HEK293 (cell line): ENCODE results near the gene CDH12.

Experiments
- CTCF ChIA-PET: fragments of 350-600 bp; formaldehyde crosslinking; extraction: SDS; loops from one replicate; lab custom pipeline; 2021; ENCODE audit warnings: antibody characterized with exemption; lab: Yijun Ruan, JAX
- POLR2A ChIA-PET: fragments of 300-600 bp; formaldehyde crosslinking; extraction: SDS; loops from one replicate; lab custom pipeline; 2020; ENCODE audit warnings: antibody characterized with exemption, inconsistent platforms; lab: Yijun Ruan, JAX
- H3K27ac ChIP-seq: fragments of 200-500 bp; sonication (Bioruptor generic); 2 replicates; pipeline ENCODE4 v1.5.1; 2014; ENCODE audit warnings: low read depth, low read length, control low read depth, inconsistent platforms; ENCODE audit errors: extremely low read depth
- H3K36me3 ChIP-seq, 2 experiments: fragments of 200-500 bp in 1 of 2; sonication (Bioruptor generic) in 1 of 2; 1 replicate in 1 of 2; 2 replicates in 1 of 2; pipeline ENCODE4 v1.5.1; 2014 to 2017; ENCODE audit warnings: inconsistent platforms in 2 of 2, low read length in 2 of 2; ENCODE audit not compliant: control insufficient read depth in 2 of 2, insufficient read depth in 1 of 2
- H3K4me1 ChIP-seq: fragments of 200-500 bp; sonication (Bioruptor generic); 2 replicates; pipeline ENCODE4 v1.5.1; 2014; ENCODE audit warnings: mild to moderate bottlenecking, low read length, inconsistent platforms; ENCODE audit not compliant: control insufficient read depth, insufficient read depth
- H3K4me3 ChIP-seq: 2 replicates; pipeline ENCODE4 v1.5.1; 2011; ENCODE audit warnings: low read depth, mild to moderate bottlenecking, control low read depth, low read length, moderate library complexity
- H3K9me3 ChIP-seq: fragments of 200-500 bp; sonication (Bioruptor generic); 2 replicates; pipeline ENCODE4 v1.5.1; 2014; ENCODE audit warnings: low read depth, low read length, inconsistent platforms; ENCODE audit not compliant: control insufficient read depth, insufficient read depth
- BCL11B ChIP-seq: fragments of 450-650 bp; formaldehyde crosslinking; IDR thresholded peaks from 2 replicates; pipeline ENCODE4 v1.5.1; 2016; ENCODE audit warnings: low read depth, missing biosample characterization, missing genetic modification characterization
- MYNN ChIP-seq: fragments of 450-650 bp; formaldehyde crosslinking; IDR thresholded peaks from 2 replicates; pipeline ENCODE4 v1.5.1; 2016; ENCODE audit warnings: missing biosample characterization, missing genetic modification characterization, borderline replicate concordance
- WT1 ChIP-seq: fragments of 450-650 bp; formaldehyde crosslinking; IDR thresholded peaks from 2 replicates; pipeline ENCODE4 v1.5.1; 2016; ENCODE audit warnings: missing biosample characterization, missing genetic modification characterization
- ZNF174 ChIP-seq: fragments of 450-650 bp; formaldehyde crosslinking; IDR thresholded peaks from 2 replicates; pipeline ENCODE4 v1.5.0; 2017; ENCODE audit warnings: missing biosample characterization, mild to moderate bottlenecking, missing genetic modification characterization
- ZNF202 ChIP-seq: fragments of 450-650 bp; formaldehyde crosslinking; IDR thresholded peaks from 2 replicates; pipeline ENCODE4 v1.5.1; 2016; ENCODE audit warnings: missing biosample characterization, missing genetic modification characterization, borderline replicate concordance
- ZNF26 ChIP-seq: fragments of 450-650 bp; formaldehyde crosslinking; IDR thresholded peaks from 2 replicates; pipeline ENCODE4 v1.5.1; 2016; ENCODE audit warnings: missing biosample characterization, missing genetic modification characterization
- ZNF274 ChIP-seq, 2 experiments: fragments of 200-500 bp in 1 of 2; fragments of 450-650 bp in 1 of 2; sonication (Bioruptor generic) in 1 of 2; formaldehyde crosslinking in 1 of 2; IDR thresholded peaks; 2 replicates each; pipeline versions ENCODE4 v1.5.1 to v1.6.1; 2014 to 2016; ENCODE audit warnings: borderline replicate concordance in 1 of 2, inconsistent platforms in 1 of 2, low read length in 1 of 2, missing biosample characterization in 1 of 2, missing genetic modification characterization in 1 of 2
- ZNF350 ChIP-seq: fragments of 450-650 bp; formaldehyde crosslinking; IDR thresholded peaks from 2 replicates; pipeline ENCODE4 v1.5.0; 2017; ENCODE audit warnings: missing biosample characterization, mild to moderate bottlenecking, missing genetic modification characterization
- ZNF433 ChIP-seq: fragments of 450-650 bp; formaldehyde crosslinking; IDR thresholded peaks from 2 replicates; pipeline ENCODE4 v1.5.1; 2016; ENCODE audit warnings: missing biosample characterization, missing genetic modification characterization, low read depth
- ZNF510 ChIP-seq: fragments of 450-650 bp; formaldehyde crosslinking; IDR thresholded peaks from 2 replicates; pipeline ENCODE4 v1.5.1; 2018; ENCODE audit warnings: mild to moderate bottlenecking, missing genetic modification characterization, missing biosample characterization; ENCODE audit not compliant: insufficient replicate concordance
- ZNF529 ChIP-seq: fragments of 450-650 bp; formaldehyde crosslinking; IDR thresholded peaks from 2 replicates; pipeline ENCODE4 v1.5.1; 2017; ENCODE audit warnings: missing genetic modification characterization, missing biosample characterization; ENCODE audit not compliant: insufficient replicate concordance
- ZNF530 ChIP-seq: fragments of 450-650 bp; formaldehyde crosslinking; IDR thresholded peaks from 2 replicates; pipeline ENCODE4 v1.5.1; 2016; ENCODE audit warnings: low read depth, missing biosample characterization, missing genetic modification characterization
- ZNF548 ChIP-seq: fragments of 450-650 bp; formaldehyde crosslinking; IDR thresholded peaks from 2 replicates; pipeline ENCODE4 v1.5.1; 2016; ENCODE audit warnings: missing biosample characterization, missing genetic modification characterization
- ZNF585B ChIP-seq: fragments of 450-650 bp; formaldehyde crosslinking; IDR thresholded peaks from 2 replicates; pipeline ENCODE4 v1.5.1; 2016; ENCODE audit warnings: missing biosample characterization, missing genetic modification characterization
- ZNF596 ChIP-seq: fragments of 450-650 bp; IDR thresholded peaks from 2 replicates; pipeline ENCODE4 v1.5.0; 2018; ENCODE audit warnings: missing biosample characterization, mild to moderate bottlenecking, missing genetic modification characterization, moderate library complexity
- ZNF626 ChIP-seq: fragments of 450-650 bp; sonication (Bioruptor Pico); formaldehyde crosslinking; IDR thresholded peaks from 2 replicates; pipeline ENCODE4 v1.5.1; 2018; ENCODE audit warnings: missing biosample characterization, missing genetic modification characterization, inconsistent platforms
- TF ChIP-seq, protein P1 (sequence below): fragments of 450-650 bp; formaldehyde crosslinking; IDR thresholded peaks from 2 replicates; pipeline ENCODE4 v1.5.1; 2016; ENCODE audit warnings: missing biosample characterization, missing genetic modification characterization
- TF ChIP-seq, protein P2 (sequence below): fragments of 450-650 bp; formaldehyde crosslinking; IDR thresholded peaks from 2 replicates; pipeline ENCODE4 v1.5.1; 2017; ENCODE audit warnings: missing biosample characterization, missing genetic modification characterization
- TF ChIP-seq, protein P3 (sequence below): fragments of 450-650 bp; formaldehyde crosslinking; IDR thresholded peaks from 2 replicates; pipeline ENCODE4 v1.5.1; 2016; ENCODE audit warnings: missing biosample characterization, missing genetic modification characterization, borderline replicate concordance
- TF ChIP-seq, protein P4 (sequence below): fragments of 450-650 bp; formaldehyde crosslinking; IDR thresholded peaks from 2 replicates; pipeline ENCODE4 v1.5.1; 2016; ENCODE audit warnings: missing biosample characterization, missing genetic modification characterization
- TF ChIP-seq, protein P5 (sequence below): fragments of 450-650 bp; formaldehyde crosslinking; IDR thresholded peaks from 2 replicates; pipeline ENCODE4; 2016; ENCODE audit warnings: missing biosample characterization, missing genetic modification characterization

The CDH12 gene

GRCh38 chr5:22665801-22666200, 187.3 kb downstream of the CDH12 start:
- Histone ChIP-seq H3K27ac (no peak overlapping the region), H3K4me1 (no peaks in the 10 kb centered on the region), H3K9me3 (no peaks in the 10 kb centered on the region)
- CTCF ChIA-PET: no interaction called here
- TF ChIP-seq, protein P1, sequence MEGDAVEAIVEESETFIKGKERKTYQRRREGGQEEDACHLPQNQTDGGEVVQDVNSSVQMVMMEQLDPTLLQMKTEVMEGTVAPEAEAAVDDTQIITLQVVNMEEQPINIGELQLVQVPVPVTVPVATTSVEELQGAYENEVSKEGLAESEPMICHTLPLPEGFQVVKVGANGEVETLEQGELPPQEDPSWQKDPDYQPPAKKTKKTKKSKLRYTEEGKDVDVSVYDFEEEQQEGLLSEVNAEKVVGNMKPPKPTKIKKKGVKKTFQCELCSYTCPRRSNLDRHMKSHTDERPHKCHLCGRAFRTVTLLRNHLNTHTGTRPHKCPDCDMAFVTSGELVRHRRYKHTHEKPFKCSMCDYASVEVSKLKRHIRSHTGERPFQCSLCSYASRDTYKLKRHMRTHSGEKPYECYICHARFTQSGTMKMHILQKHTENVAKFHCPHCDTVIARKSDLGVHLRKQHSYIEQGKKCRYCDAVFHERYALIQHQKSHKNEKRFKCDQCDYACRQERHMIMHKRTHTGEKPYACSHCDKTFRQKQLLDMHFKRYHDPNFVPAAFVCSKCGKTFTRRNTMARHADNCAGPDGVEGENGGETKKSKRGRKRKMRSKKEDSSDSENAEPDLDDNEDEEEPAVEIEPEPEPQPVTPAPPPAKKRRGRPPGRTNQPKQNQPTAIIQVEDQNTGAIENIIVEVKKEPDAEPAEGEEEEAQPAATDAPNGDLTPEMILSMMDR (tag by site-specific recombination): no peak
- TF ChIP-seq MYNN: no peak
- TF ChIP-seq ZNF585B: no peak
- no peak for TF ChIP-seq ZNF350 (tag by site-specific recombination)
- no peak for TF ChIP-seq ZNF548 (tag by site-specific recombination)
- no peak for TF ChIP-seq WT1
- TF ChIP-seq, protein P2, sequence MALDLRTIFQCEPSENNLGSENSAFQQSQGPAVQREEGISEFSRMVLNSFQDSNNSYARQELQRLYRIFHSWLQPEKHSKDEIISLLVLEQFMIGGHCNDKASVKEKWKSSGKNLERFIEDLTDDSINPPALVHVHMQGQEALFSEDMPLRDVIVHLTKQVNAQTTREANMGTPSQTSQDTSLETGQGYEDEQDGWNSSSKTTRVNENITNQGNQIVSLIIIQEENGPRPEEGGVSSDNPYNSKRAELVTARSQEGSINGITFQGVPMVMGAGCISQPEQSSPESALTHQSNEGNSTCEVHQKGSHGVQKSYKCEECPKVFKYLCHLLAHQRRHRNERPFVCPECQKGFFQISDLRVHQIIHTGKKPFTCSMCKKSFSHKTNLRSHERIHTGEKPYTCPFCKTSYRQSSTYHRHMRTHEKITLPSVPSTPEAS (tag by site-specific recombination): no peak
- TF ChIP-seq ZNF202 (tag by site-specific recombination): no peak
- TF ChIP-seq ZNF529 (tag by site-specific recombination): no peak
- no peak for TF ChIP-seq ZNF174 (tag by site-specific recombination)
- TF ChIP-seq ZNF530 (tag by site-specific recombination): no peak
- no peak for TF ChIP-seq ZNF274 (IDR thresholded peaks at IDR 0.05; ENCODE audit: low read length)
- TF ChIP-seq ZNF274 (tag by site-specific recombination; IDR thresholded peaks at IDR 0.05; ENCODE audit: borderline replicate concordance): no peak
- TF ChIP-seq, all 188 proteins: peak for 0
- Histone ChIP-seq H3K4me3 (no peak overlapping the region), H3K36me3 (no peaks in the 10 kb centered on the region)
- POLR2A ChIA-PET: no interaction called here

DNA sequence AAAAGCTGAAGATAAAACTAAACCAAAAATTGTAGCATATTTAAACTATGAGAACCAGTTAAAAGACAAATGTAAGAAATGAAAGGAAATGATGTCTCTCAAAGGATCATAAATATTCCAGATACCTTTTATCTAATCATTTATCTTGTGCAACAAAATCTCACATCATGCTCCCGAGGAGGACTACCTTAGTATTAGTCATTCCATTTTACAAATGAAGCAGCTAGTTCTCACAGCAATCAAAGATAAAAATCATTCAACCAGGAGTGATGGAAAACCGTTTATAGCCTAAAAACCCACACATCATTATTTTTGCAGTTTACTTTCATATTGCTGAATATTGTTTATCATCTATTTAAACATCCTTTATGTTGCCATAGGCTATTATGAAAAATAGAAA, 190.0 kb downstream of the CDH12 start:
- Histone ChIP-seq H3K4me3 (no peak overlapping the region), H3K36me3 (no peaks in the 10 kb centered on the region), H3K4me1 (no peaks in the 10 kb centered on the region), H3K27ac (no peak overlapping the region), H3K9me3 (no peaks in the 10 kb centered on the region)
- CTCF ChIA-PET: no interaction called here
- POLR2A ChIA-PET: no interaction called here
- TF ChIP-seq ZNF626: no peak
- no peak for TF ChIP-seq ZNF596
- TF ChIP-seq, protein P3, sequence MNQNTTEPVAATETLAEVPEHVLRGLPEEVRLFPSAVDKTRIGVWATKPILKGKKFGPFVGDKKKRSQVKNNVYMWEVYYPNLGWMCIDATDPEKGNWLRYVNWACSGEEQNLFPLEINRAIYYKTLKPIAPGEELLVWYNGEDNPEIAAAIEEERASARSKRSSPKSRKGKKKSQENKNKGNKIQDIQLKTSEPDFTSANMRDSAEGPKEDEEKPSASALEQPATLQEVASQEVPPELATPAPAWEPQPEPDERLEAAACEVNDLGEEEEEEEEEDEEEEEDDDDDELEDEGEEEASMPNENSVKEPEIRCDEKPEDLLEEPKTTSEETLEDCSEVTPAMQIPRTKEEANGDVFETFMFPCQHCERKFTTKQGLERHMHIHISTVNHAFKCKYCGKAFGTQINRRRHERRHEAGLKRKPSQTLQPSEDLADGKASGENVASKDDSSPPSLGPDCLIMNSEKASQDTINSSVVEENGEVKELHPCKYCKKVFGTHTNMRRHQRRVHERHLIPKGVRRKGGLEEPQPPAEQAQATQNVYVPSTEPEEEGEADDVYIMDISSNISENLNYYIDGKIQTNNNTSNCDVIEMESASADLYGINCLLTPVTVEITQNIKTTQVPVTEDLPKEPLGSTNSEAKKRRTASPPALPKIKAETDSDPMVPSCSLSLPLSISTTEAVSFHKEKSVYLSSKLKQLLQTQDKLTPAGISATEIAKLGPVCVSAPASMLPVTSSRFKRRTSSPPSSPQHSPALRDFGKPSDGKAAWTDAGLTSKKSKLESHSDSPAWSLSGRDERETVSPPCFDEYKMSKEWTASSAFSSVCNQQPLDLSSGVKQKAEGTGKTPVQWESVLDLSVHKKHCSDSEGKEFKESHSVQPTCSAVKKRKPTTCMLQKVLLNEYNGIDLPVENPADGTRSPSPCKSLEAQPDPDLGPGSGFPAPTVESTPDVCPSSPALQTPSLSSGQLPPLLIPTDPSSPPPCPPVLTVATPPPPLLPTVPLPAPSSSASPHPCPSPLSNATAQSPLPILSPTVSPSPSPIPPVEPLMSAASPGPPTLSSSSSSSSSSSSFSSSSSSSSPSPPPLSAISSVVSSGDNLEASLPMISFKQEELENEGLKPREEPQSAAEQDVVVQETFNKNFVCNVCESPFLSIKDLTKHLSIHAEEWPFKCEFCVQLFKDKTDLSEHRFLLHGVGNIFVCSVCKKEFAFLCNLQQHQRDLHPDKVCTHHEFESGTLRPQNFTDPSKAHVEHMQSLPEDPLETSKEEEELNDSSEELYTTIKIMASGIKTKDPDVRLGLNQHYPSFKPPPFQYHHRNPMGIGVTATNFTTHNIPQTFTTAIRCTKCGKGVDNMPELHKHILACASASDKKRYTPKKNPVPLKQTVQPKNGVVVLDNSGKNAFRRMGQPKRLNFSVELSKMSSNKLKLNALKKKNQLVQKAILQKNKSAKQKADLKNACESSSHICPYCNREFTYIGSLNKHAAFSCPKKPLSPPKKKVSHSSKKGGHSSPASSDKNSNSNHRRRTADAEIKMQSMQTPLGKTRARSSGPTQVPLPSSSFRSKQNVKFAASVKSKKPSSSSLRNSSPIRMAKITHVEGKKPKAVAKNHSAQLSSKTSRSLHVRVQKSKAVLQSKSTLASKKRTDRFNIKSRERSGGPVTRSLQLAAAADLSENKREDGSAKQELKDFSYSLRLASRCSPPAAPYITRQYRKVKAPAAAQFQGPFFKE: no peak
- no peak for TF ChIP-seq BCL11B
- TF ChIP-seq, protein P4, sequence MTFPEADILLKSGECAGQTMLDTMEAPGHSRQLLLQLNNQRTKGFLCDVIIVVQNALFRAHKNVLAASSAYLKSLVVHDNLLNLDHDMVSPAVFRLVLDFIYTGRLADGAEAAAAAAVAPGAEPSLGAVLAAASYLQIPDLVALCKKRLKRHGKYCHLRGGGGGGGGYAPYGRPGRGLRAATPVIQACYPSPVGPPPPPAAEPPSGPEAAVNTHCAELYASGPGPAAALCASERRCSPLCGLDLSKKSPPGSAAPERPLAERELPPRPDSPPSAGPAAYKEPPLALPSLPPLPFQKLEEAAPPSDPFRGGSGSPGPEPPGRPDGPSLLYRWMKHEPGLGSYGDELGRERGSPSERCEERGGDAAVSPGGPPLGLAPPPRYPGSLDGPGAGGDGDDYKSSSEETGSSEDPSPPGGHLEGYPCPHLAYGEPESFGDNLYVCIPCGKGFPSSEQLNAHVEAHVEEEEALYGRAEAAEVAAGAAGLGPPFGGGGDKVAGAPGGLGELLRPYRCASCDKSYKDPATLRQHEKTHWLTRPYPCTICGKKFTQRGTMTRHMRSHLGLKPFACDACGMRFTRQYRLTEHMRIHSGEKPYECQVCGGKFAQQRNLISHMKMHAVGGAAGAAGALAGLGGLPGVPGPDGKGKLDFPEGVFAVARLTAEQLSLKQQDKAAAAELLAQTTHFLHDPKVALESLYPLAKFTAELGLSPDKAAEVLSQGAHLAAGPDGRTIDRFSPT: no peak
- TF ChIP-seq, protein P5, sequence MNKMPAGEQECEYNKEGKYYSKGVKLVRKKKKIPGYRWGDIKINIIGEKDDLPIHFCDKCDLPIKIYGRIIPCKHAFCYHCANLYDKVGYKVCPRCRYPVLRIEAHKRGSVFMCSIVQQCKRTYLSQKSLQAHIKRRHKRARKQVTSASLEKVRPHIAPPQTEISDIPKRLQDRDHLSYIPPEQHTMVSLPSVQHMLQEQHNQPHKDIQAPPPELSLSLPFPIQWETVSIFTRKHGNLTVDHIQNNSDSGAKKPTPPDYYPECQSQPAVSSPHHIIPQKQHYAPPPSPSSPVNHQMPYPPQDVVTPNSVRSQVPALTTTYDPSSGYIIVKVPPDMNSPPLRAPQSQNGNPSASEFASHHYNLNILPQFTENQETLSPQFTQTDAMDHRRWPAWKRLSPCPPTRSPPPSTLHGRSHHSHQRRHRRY (tag by site-specific recombination): no peak
- TF ChIP-seq ZNF26 (tag by site-specific recombination): no peak
- TF ChIP-seq ZNF433 (tag by site-specific recombination): no peak
- no peak for TF ChIP-seq ZNF510
